Naive thymus-derived CD4-positive, alpha-beta T cell (primary cell): Measurements from ENCODE around the gene TEDC1. TPM values are rescaled to one million over a fixed set of nuclear protein-coding genes. Genes with fewer than 3 reads are reported as not detected.

ENCODE experiments used
- ATAC-seq: fragments of 150-1000 bp; cut with Tn5 transposase; 2 replicates; pipeline ENCODE4 v1.10.0; 2021; ENCODE audit warnings: mild to moderate bottlenecking, moderate library complexity
- CTCF ChIA-PET: fragments of 350-600 bp; sonication (Branson Sonifier 250); formaldehyde crosslinking; loops from one replicate; lab custom pipeline; 2021; ENCODE audit warnings: antibody characterized with exemption; lab: Charles Lee
- POLR2A ChIA-PET: fragments of 350-600 bp; sonication (Branson Sonifier 250); formaldehyde crosslinking; loops from one replicate; lab custom pipeline; 2021; ENCODE audit warnings: antibody characterized with exemption, inconsistent platforms; lab: Charles Lee
- DNase-seq, 9 donors: peaks; one replicate each; pipeline versions ENCODE4 v3.0.0 to v3.0.0-alpha.2; 2020 to 2022; ENCODE audit warnings: mixed read lengths in 1 of 9
- H3K27ac ChIP-seq: one replicate; pipeline ENCODE4 v1.7.0; 2013; ENCODE audit warnings: mild to moderate bottlenecking, low read depth, low read length, moderate library complexity
- H3K27me3 ChIP-seq, 2 donors: one replicate each; pipeline ENCODE4 v1.7.0; 2013; ENCODE audit warnings: low read length in 2 of 2, mild to moderate bottlenecking in 2 of 2, moderate library complexity in 2 of 2; ENCODE audit not compliant: control insufficient read depth in 2 of 2, insufficient read depth in 2 of 2
- H3K36me3 ChIP-seq, 3 experiments: 1 replicate in 2 of 3; 2 replicates in 1 of 3; pipeline ENCODE4 v1.7.0; 2013; ENCODE audit warnings: low read length in 3 of 3, mild to moderate bottlenecking in 3 of 3, moderate library complexity in 1 of 3; ENCODE audit not compliant: insufficient read depth in 3 of 3, control insufficient read depth in 2 of 3
- H3K4me1 ChIP-seq, 2 donors: one replicate each; pipeline ENCODE4 v1.7.0; 2013; ENCODE audit warnings: low read length in 2 of 2, mild to moderate bottlenecking in 2 of 2, moderate library complexity in 1 of 2; ENCODE audit not compliant: control insufficient read depth in 2 of 2, insufficient read depth in 2 of 2
- H3K4me3 ChIP-seq: 2 replicates; pipeline ENCODE4 v1.7.0; 2013; ENCODE audit warnings: mild to moderate bottlenecking, low read length
- H3K9me3 ChIP-seq, 3 experiments: 1 replicate in 2 of 3; 2 replicates in 1 of 3; pipeline ENCODE4 v1.7.0; 2013; ENCODE audit warnings: low read length in 3 of 3; ENCODE audit not compliant: control insufficient read depth in 2 of 3
- H3K27ac Mint-ChIP-seq, 9 donors: one replicate each; pipeline ENCODE4 v1.8.0; 2020 to 2022; ENCODE audit warnings: mixed read lengths in 9 of 9, mild to moderate bottlenecking in 8 of 9, moderate library complexity in 5 of 9, inconsistent platforms in 2 of 9
- H3K27me3 Mint-ChIP-seq, 5 donors: one replicate each; pipeline ENCODE4 v1.8.0; 2021 to 2022; ENCODE audit warnings: mixed read lengths in 5 of 5, mild to moderate bottlenecking in 1 of 5
- H3K36me3 Mint-ChIP-seq, 5 donors: one replicate each; pipeline ENCODE4 v1.8.0; 2020 to 2022; ENCODE audit warnings: mixed read lengths in 5 of 5, mild to moderate bottlenecking in 3 of 5, inconsistent platforms in 1 of 5
- H3K4me1 Mint-ChIP-seq, 7 donors: one replicate each; pipeline ENCODE4 v1.8.0; 2020 to 2022; ENCODE audit warnings: mixed read lengths in 7 of 7, mild to moderate bottlenecking in 3 of 7, inconsistent platforms in 1 of 7
- H3K4me3 Mint-ChIP-seq, 10 donors: one replicate each; pipeline ENCODE4 v1.8.0; 2020 to 2022; ENCODE audit warnings: mild to moderate bottlenecking in 10 of 10, mixed read lengths in 10 of 10, moderate library complexity in 6 of 10, inconsistent platforms in 2 of 10
- H3K9me3 Mint-ChIP-seq, 11 donors: one replicate each; pipeline ENCODE4 v1.8.0; 2020 to 2022; ENCODE audit warnings: mixed read lengths in 11 of 11, mild to moderate bottlenecking in 4 of 11, inconsistent platforms in 1 of 11, moderate library complexity in 1 of 11
- intact Hi-C, 2 donors: fragments of 100-400 bp; cut with micrococcal nuclease; formaldehyde crosslinking; loops; one replicate each; pipeline ENCODE4 v1.15.1; 2023
- polyA plus RNA-seq, 2 donors: library from polyadenylated mRNA; unstranded; fragments of 300-500 nt; fragmentation: Illumina TruSeq; gene quantifications; one replicate each; pipeline ENCODE4 v1.2.3, GENCODE V29; 2021
- total RNA-seq, 6 experiments: library from RNA in 5 of 6; stranded (reverse) in 5 of 6; gene quantifications; 1 replicate in 5 of 6; 2 replicates in 1 of 6; pipeline ENCODE4 v1.2.3 and lab custom pipeline; 2021 to 2026

TEDC1 gene
- total and polyA plus RNA-seq, 7 experiments from 2014 or later = 10.4 to 294 (median 30.6) TPM

DNA sequence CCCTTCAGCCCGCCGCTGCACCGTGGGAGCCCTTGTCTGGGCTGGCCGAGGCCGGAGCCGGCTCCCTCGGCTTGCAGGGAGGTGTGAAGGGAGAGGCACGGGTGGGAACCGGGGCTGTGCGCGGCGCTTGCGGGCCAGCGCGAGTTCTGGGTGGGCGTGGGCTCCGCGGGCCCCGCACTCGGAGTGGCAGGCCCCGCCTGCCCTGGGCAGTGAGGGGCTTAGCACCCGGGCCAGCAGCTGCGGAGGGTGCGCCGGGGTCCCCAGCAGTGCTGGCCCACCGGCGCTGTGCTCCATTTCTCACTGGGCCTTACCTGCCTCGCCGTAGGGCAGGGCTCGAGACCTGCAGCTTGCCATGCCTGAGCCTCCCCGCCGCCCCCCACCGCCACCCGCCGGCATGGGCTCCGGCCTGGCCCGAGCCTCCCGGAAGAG lies 56.7 kb downstream of the TEDC1 start:
- Histone ChIP-seq H3K4me1 (no peaks in the 10 kb centered on the region), H3K9me3 (no peaks in the 10 kb centered on the region), H3K36me3 (no peaks in the 10 kb centered on the region), H3K4me3 (no peak overlapping the region), H3K27me3 (no peaks in the 10 kb centered on the region), H3K27ac (no peak overlapping the region)
- CTCF ChIA-PET = no interaction called here
- peaks cover 0 to 8% (median 3%) of the 10 kb centered on the region in 11 donors for H3K9me3 Mint-ChIP-seq
- intact Hi-C loops = no loop called here
- H3K4me3 Mint-ChIP-seq = no peak overlapping the region
- H3K27ac Mint-ChIP-seq = no peak overlapping the region
- no peak for ATAC-seq
- peaks cover 0 to 2% (median 0%) of the 10 kb centered on the region in 7 donors for H3K4me1 Mint-ChIP-seq
- POLR2A ChIA-PET = no interaction called here
- H3K36me3 Mint-ChIP-seq = no peaks in the 10 kb centered on the region
- H3K27me3 Mint-ChIP-seq = peaks cover 0 to 14% (median 0%) of the 10 kb centered on the region in 5 donors
- DNase-seq = no peak

Other genes starting within 250 kb of the TEDC1 start
- gene BTBD6, start 242.7 kb upstream of the TEDC1 start, total RNA-seq = 10 to 100 TPM; 30.8 to 43.0 (median 40.1) TPM
- 1 to 10 TPM; 4.0 to 7.9 TPM for gene BTBD6, start 242.7 kb upstream of the TEDC1 start, polyA plus RNA-seq
- gene BRF1, start 190.2 kb upstream of the TEDC1 start, total RNA-seq = 10 to 100 TPM; 49.8 to 75.7 (median 61.4) TPM
- 10 to 100 TPM in 1 of 2 donors, 1 to 10 TPM in 1; 7.1 to 11.9 TPM for gene BRF1, start 190.2 kb upstream of the TEDC1 start, polyA plus RNA-seq
- gene PACS2, start 176.5 kb upstream of the TEDC1 start, total RNA-seq = 10 to 100 TPM; 33.9 to 75.4 (median 72.3) TPM
- gene PACS2, start 176.5 kb upstream of the TEDC1 start, polyA plus RNA-seq = 1 to 10 TPM; 1.5 to 4.5 TPM
- 10 to 100 TPM in 1 of 5 experiments, 1 to 10 TPM in 4; 1.4 to 10.5 (median 6.5) TPM for gene TEX22, start 92.7 kb upstream of the TEDC1 start, total RNA-seq
- gene TEX22, start 92.7 kb upstream of the TEDC1 start, polyA plus RNA-seq = under 1 TPM; 0.21 to 0.25 TPM
- 100 to 1,000 TPM; 117 to 132 (median 125) TPM for gene MTA1, start 71.4 kb upstream of the TEDC1 start, total RNA-seq
- gene MTA1, start 71.4 kb upstream of the TEDC1 start, polyA plus RNA-seq = 1 to 10 TPM; 2.8 to 5.2 TPM
- gene CRIP2, start 16.4 kb upstream of the TEDC1 start, total RNA-seq = 10 to 100 TPM in 2 of 5 experiments, 1 to 10 TPM in 2, under 1 TPM in 1; 0.65 to 55.4 (median 6.6) TPM
- 100 to 1,000 TPM in 1 of 2 donors, 10 to 100 TPM in 1; 69.1 to 180 TPM for gene CRIP2, start 16.4 kb upstream of the TEDC1 start, polyA plus RNA-seq
- gene CRIP1, start 4.4 kb upstream of the TEDC1 start, total RNA-seq = 100 to 1,000 TPM in 4 of 5 experiments, 10 to 100 TPM in 1; 94.4 to 517 (median 192) TPM
- 100 to 1,000 TPM; 463 to 787 TPM for gene CRIP1, start 4.4 kb upstream of the TEDC1 start, polyA plus RNA-seq
- 1 to 10 TPM in 4 of 5 experiments, under 1 TPM in 1; 0.83 to 5.7 (median 3.7) TPM for gene TMEM121, start 35.3 kb downstream of the TEDC1 start, total RNA-seq
- gene TMEM121, start 35.3 kb downstream of the TEDC1 start, polyA plus RNA-seq = 1 to 10 TPM; 2.5 to 4.0 TPM